GM19099 (cell line): ENCODE measurements around the gene F8.

ENCODE experiments used
- POLR2A ChIP-seq: IDR thresholded peaks from 3 replicates; pipeline ENCODE4 v1.6.1; 2011; ENCODE audit warnings: low read depth; ENCODE audit not compliant: insufficient read length; ENCODE audit errors: extremely low read depth

Gene F8

GRCh38 chrX:155052738-155053498 lies 30.4 kb upstream of the F8 start:
- TF ChIP-seq POLR2A: no peak

GRCh38 chrX:155048977-155049619 lies 26.6 kb upstream of the F8 start:
- no peak for TF ChIP-seq POLR2A

DNA sequence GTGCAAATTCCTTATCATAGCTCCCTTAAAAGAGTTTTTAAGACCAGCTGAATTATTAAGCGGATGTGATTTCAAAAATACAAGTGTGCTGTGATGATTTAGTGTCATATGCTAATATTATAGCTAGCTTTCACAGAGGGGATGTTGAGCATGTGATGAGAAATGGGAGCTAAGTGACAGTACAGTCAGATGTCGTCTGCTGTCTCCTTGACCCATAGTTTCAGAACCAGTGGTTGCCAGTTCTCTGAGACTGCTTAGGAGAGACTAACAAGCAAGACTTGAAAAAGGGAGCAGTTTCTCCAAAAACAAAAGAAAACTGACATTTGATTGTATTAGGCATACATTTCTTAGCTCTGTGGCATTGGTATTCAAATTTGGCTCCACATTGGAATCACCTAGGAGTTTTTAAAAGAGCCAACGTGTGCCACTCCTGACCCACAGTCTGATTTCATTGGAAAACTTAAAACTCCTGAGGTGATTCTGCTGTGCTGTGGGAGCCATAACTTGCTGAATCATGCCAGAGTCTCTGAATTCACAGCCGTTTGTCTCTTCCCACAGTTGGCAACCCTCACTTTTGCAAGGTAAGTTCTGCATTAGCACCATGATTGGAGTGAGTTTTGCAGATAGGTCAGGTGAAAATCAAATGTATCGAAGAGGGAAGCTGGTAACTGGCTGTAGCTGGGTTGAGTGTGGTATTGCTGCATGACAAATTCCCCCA lies 24.4 kb upstream of the F8 start:
- no peak for TF ChIP-seq POLR2A

DNA sequence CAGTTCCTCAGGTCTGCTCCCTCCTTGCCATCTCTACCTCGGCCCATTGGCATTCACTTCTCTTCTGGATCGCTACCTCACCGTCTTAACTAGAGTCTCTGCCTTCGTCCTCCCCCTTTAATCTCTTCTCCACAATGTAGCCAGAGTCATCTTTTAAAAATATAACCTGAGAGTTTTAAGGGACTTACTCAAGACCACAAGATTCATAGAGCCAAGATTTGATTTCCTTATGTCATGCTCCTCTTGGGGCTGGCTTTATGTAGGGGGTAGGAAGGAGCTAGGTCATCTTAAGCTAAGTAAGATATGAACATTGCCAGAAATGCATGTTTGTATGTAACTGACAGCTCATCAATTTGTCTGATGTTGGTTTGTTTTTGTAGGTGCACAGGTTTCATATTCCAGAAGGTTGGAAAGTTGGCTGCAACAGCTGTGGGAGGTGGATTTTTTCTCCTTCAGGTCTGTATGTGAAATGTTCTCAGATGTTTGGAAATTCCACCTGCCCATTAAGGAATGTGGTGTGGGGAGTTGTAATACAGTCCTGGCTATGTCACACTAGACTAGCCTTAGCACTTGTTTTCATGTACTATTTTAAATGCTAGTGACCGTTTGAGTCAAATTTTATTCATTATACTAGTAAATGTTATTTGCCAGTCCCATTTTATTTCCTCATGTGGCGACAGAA lies 23.7 kb upstream of the F8 start:
- no peak for TF ChIP-seq POLR2A

DNA sequence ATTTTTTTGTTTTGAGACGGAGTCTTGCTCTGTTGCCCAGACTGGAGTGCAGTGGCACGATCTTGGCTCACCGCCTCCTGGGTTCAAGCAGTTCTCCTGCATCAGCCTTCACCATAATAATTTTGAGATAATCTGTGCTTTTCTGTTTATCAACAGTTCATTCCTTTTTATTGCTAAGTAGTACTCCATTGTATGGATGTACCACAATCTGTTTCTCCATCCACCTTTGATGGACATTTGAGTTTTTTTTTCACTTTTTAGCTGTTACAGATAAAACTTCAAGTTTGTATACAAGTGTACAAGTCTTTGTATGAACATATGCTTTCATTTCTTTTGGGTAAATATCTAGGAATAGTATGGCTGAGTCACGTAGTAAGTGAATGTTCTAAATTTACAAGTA lies 13.2 kb upstream of the F8 start:
- no peak for TF ChIP-seq POLR2A

DNA sequence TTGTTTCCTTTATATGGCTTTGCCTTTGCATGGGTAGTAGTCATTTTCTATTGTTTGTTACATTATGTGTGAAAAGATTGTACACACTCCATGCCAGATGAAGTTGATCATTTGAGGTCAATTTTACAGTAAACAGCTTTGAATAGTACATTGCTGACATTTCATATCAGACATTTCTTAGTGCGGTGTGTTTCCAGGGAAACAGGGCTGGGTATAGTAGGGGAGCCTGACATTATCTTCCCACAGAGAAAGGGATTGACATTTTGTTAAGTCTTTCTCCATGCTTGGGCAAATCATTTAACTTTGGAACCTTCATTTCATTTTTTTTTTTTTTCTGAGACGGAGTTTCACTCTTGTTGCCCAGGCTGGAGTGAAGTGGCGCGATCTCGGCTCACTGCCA lies 9.1 kb upstream of the F8 start:
- TF ChIP-seq POLR2A: no peak

GRCh38 chrX:155028877-155029291 lies 6.4 kb upstream of the F8 start:
- TF ChIP-seq POLR2A: no peak

DNA sequence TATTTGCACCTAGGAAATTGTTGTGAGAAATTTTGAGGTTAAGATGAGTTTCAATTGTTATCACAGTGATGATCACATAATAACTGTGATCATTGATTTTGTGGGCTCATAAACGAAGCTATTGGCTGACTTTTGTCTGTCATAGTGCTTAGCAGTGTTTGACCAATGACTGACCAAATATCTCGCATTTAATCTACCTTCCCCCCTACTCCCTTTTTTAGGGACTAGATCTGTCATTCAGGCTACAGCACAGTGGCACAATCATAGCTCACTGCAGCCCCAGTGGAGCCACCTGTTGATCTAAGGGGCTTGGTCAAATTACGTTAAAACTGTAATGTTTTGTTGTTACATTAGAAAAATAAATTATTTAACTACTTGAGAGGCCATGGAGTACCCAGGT lies 5.6 kb upstream of the F8 start:
- no peak for TF ChIP-seq POLR2A

DNA sequence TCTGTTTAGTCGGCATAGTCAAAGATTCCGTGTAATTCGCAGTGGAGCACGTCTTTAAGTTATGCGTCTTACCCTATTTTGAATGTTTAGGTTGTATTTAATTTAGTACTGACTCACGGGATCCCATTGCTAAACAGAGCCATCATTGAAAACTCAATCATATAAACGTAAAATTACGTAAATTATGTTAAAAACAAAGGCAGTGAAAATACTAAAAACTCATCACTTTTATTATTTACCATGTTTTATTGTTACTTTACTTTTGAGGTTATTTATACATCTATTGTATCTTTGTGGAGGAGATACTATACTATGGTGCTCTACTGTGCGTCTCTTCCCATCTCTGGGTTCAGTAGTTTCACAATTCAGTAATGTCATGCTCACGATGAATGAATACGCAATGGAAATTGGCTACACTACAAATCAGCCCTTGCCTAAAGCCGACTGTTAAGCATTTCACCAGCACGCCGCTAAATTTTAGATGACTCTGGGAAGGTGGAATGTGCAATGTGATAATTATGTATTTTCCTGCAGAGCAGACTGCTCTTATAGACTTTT lies 5.1 kb upstream of the F8 start:
- no peak for TF ChIP-seq POLR2A

- peak; percentile 73 for TF ChIP-seq POLR2A
Observed at GRCh38 chrX:155026727-155027508, 4.4 kb upstream of the F8 start, which contains the start of gene FUNDC2. Gene FUNDC2, plus strand, starts transcription at chrX:155026844. Its CDS starts 95 bp downstream, at chrX:155026939.

- TF ChIP-seq POLR2A: no peak
Observed at GRCh38 chrX:155026420-155026726, 3.9 kb upstream of the F8 start.

DNA sequence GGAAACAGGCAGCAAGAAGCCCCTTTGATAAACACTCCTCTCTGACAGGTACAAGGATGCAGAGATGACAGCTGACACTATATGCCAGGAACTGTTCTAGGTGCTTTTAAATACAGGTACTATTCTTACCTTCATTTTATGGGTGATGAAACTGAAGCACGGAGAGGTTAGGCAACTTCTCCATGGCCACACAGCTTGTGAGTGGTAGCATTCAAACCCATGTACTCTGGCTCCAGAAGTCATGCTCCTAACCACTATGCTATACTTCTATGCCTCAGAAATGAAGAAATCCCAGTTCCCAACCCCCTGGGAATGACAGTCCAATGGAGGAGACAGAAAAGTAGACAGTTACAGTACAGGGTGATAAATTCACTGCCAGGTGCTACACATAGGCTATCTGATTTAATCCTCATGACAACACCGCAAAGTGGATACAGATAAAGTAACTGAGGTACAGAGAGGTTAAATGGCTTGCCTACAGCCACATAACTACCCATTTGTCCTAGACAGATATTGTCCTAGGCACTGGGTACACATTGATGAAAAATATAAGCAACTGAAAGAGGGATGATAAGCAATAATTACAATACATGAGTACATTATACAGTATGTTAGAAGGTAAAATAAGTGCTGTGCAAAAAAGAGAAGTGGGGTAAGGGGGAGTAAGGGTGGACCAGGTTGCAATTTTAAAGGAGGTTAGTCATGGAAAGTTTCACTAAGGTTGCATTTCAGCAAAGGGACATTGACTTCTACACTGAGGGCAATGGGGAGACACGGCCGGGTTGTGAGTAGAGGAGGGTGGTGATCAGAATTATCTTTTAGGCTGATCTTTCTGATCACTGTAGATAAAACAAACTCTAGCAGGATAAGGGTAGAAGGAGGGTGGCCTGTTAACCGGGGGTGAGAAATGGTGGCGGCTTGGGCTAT lies 1.6 kb upstream of the F8 start:
- TF ChIP-seq POLR2A: no peak

DNA sequence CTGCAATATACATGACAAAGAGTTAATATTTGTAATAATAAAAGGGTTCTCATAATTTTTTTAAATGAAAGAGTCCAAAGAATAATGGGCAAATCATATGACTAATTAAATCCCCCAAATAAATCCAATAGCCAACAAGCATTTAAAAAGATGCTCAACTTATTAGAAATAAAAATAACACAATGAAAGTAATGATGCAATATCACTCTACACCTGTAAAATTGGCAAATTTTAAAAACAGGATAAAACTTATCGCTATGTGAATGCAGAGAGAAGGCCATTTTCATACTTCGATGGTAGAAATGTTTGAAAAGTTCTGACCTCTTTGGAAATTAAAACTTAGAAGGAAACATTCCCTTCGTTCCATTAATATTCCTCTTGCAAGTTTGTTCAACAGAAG lies 1.9 kb downstream of the F8 start:
- TF ChIP-seq POLR2A: no peak
